HL-60/S4 treated with retinoic acid at 250 ng/mL for 4 days and 3 days (cell line): Measurements from ENCODE around the gene GPA33.
"Not testable (repeated sequence)": the region's sequence is repeated elsewhere in the genome, so short reads cannot be mapped to it uniquely, and the experiment has no call there.

Experiments
- in situ Hi-C: fragments of 300-500 bp; cut with MboI; formaldehyde crosslinking; loops from 2 replicates; pipeline ENCODE4 v1.7.0; 2022; ENCODE audit warnings: low sequenced_read_pairs

Gene GPA33

DNA sequence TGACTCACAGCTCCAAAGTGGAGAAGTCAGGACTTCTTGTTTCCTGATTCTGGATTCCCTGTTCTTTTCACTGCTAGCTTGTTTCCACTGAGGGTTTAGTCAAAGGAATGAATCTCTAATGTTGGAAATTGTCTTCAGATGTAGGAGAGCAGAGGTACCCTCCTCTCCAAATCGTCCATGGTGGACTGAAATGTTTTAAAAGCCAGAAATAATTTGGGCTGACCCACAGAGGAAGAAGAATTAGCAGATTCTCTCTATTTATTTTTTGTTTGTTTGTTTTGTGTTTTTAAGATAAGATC lies 30.4 kb downstream of the GPA33 start:
- in situ Hi-C loops, result loop anchor here (10.0 to 25.0 kb wide), 2 partner anchors 145 to 378 kb away; no protein-coding TSS in a partner anchor

GRCh38 chr1:167059045-167059808 lies 30.9 kb downstream of the GPA33 start:
- in situ Hi-C loops, result loop anchor here (10.0 to 25.0 kb wide), 2 partner anchors 144 to 378 kb away; no protein-coding TSS in a partner anchor

DNA sequence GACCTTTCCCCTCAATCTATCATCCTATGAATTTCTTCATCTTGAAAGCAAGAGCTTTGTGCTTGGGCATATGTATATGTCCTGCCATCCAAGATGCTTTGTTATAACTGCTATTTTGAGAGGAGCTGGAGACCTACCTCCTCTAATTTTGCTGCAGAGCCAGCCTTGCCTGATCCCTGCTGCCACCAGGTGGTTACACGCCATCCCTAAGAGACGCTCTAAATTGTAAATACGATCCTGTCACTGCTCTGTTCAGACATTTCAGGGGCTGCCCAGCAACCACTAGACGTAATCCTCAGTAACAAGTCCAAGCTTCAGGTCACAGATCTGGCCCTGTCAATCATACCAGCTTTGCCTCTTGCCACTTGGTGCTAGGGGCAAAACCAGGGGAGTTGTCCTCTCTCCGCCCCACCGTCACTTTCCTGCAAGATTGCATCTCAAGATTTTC lies 32.9 kb downstream of the GPA33 start:
- in situ Hi-C loops, result loop anchor here (10.0 to 25.0 kb wide), 2 partner anchors 142 to 380 kb away; no protein-coding TSS in a partner anchor

DNA sequence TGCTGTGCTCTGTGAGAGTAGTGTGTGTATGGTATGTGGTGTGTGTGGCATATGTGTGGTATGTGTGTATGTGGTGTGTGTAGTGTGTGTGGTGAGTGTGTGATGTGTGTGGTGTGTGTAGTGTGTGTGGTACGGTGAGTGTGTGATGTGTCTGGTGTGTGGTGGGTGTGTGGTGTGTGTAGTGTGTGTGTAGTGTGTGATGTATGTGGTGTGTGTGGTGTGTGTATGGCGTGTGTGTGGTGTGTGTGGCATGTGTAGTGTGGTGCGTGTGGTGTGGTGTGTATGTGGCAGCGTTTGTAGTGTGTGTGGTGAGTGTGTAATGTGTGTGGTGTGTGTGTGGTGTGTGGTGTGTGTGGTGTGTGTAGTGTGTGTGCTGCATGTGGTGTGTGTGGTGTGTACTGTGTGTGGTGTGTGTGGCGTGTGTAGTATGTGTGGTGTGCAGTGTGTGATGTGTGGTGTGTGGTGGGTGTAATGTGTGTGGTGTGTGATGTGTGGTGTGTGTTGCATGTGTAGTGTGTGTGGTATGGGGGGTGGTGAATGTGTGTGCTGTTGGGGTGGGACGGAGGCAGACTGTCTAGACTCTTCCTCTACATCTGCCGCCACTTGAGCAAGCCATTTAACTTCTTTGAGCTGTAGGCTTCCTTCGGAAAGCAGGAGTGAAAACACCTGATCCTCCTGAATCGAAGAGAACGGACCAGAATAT lies 33.5 kb downstream of the GPA33 start:
- in situ Hi-C loops, result loop anchor here (10.0 to 25.0 kb wide), 2 partner anchors 142 to 381 kb away; no protein-coding TSS in a partner anchor

DNA sequence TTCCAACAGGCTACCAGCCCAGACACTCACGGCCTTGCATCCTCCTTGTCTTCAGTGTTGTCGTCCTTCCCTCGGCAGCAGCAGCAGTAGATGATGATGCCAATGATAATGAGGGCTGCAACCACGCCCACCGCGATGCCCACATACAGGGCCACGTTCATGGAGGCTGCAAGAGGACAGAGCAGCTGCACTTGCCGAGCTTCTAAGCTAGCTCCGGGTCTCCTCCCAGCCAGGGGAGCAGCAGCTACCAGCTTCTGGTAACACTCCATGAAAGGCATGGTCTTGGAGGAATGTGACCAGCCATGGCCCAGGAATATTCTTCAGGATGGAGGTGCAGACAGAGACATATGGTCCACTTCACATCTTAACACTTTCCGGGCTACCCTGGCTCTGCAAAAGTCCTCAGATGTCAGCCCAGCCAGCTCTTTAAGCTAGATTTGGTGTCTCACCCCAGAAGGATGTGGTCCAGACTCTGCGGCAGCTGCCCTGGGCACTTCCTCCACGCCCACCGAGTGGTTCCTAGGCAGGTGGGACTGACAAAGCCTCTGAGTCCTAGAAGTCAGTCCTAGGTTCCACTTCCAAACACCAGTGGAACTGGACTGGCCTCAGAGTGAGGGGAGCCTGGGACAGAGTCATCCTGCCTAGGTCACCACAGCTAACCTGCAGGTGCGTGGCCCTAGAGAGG lies 35.1 kb downstream of the GPA33 start:
- in situ Hi-C loops, result loop anchor here (10.0 to 25.0 kb wide), 2 partner anchors 140 to 382 kb away; no protein-coding TSS in a partner anchor

- in situ Hi-C loops, result loop anchor here (10.0 to 25.0 kb wide), 2 partner anchors 140 to 383 kb away; no protein-coding TSS in a partner anchor
Observed at GRCh38 chr1:167054531-167054930, 35.6 kb downstream of the GPA33 start.

- in situ Hi-C loops, result loop anchor here (10.0 to 25.0 kb wide), 2 partner anchors 138 to 385 kb away; no protein-coding TSS in a partner anchor
Observed at GRCh38 chr1:167052389-167052788, 37.8 kb downstream of the GPA33 start.

GRCh38 chr1:167051907-167052306 lies 38.3 kb downstream of the GPA33 start:
- in situ Hi-C loops, result loop anchor here (10.0 to 25.0 kb wide), 2 partner anchors 137 to 385 kb away; no protein-coding TSS in a partner anchor

- in situ Hi-C loops, result no loop called here
Observed at GRCh38 chr1:167043752-167044488, 46.3 kb downstream of the GPA33 start.

DNA sequence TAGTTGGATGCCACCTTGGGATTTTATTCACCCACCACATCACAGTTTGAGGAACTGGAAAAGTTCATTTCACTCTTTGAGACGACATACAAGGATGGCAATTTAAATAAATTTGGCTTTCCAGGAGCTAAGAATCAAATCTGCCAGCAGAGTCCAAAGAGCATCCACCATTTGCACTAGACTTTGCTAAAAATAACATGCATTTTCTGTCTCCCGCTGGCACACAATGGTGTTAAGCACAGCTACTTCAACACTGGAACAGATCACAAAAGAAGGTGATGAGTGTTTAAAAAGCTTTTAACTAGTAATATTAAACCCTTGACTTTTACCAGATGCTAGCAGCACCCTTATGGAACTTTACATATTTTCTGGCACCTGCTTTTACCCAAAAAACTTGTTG lies 56.5 kb downstream of the GPA33 start:
- in situ Hi-C loops, result no loop called here

DNA sequence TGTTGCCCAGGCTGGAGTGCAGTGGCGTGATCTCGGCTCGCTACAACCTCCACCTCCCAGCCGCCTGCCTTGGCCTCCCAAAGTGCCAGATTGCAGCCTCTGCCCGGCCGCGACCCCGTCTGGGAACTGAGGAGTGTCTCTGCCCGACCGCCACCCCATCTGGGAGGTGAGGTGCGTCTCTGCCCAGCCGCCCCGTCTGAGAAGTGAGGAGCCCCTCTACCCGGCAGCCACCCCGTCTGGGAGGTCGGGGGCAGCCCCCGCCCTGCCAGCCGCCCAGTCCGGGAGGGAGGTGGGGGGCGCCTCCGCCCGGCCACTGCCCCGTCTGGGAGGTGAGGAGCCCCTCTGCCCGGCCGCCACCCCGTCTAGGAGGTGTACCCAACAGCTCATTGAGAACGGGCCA lies 60.6 kb downstream of the GPA33 start:
- in situ Hi-C loops, result not testable (repeated sequence)

DNA sequence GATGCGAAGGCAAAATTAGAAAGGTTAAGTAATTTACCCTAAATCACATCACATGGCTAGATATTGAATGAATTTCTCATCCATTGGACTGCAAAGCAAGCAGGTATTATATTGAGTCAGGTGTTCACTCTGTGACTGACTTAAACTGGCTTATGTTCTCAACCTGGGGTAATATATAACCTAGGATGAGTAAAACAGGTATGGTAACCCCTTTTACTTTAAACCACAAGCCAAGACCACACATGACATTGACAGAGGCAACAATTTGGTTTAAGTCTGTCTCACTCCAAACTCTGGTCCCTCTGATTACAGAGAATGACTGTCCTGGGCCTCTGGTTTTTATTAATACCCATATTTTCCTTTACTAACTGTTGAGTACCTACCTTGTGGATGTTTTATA lies 67.8 kb downstream of the GPA33 start:
- in situ Hi-C loops, result no loop called here

DNA sequence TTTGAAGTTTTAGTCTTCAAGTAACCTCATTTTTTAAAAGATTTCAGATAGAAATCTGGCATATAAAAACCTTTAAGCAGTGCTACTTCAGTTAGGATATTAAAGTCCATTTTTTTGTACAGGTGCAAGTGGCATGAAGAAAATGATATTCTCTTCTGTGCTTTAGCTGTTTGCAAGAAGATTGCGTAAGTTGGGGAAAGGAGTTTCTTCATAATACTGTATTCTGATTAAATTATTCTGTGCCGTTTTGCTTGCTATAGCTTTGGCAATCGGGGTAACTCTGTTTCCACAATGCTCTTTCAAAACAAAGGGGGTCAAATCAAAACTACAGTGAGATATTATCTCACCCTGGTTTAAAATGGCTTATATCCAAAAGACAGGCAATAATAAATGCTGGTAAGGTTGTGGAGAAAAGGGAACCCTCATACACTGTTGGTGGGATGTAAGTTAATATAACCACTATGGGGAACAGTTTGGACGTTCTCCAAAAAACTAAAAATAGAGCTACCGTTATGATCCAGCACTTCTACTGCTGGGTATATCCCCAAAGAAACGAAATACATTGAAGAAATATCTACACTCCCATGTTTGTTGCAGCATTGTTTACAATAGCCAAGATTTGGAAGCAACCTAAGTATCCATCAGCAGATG lies 74.0 kb downstream of the GPA33 start:
- in situ Hi-C loops, result no loop called here

DNA sequence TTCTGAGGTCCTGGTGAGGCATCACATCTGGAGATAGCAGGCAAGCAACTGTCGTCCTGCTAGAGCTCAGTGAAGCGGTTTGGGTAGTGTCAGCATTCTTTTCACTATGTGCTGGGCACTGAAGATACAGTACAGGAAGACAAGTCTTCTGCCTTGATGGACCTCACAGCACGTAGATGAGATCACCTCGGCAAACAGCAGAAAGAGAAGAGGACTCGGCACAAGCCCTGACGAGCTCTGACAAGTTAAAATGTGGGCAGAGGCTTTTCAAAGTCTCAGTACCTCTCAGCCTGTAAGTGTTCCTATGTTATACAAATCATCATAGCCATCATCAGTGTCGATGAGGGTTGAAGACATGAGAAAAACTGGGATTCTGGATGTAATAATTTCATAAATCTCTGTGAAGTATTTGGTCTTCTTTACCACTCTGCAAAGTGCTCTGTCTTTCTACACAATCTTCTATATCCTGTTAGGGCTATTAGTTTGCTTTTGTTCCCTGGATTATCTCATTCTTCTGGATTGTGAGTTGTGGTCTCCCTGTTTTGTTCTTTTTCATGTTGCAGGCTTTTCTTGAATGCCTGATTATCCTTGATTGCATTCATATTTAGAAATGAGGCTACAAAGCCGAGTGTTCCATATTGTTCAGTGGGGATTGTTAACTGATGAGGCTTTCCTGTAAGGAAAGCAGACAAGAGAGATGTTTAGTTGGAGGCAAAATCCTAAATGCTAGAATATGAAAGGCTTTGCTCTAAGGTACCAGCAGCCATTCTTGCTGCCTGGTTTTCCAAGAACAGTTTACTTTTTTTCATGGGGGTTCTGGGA lies 76.9 kb downstream of the GPA33 start:
- in situ Hi-C loops, result no loop called here

GRCh38 chr1:167012570-167012969 lies 77.6 kb downstream of the GPA33 start:
- in situ Hi-C loops, result no loop called here

- in situ Hi-C loops, result no loop called here
Observed at GRCh38 chr1:167011560-167012191, 78.5 kb downstream of the GPA33 start.

DNA sequence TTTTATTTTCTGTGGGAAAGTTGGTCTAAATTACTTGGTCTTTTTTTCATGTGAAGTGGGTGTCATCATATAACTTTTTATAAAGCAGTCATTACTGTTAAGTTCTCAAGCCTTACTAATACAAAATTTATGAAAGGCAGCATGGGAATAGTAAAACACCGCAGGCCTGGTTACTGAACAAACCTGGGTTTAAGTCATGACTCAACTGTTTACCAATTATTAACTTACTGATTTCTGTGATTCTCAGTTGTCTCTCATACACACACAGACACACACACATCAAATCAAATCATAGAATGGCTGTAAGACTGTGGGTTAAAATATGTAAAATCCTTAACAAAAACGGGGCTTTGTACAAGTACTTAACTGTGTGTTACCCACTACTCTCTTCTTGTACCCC lies 86.5 kb downstream of the GPA33 start:
- in situ Hi-C loops, result no loop called here
